K562 (cell line): Measurements from ENCODE around the gene LCNL1.

ENCODE experiments used
- BRCA1 ChIP-seq, 2 experiments: fragments of 450-650 bp in 1 of 2; sonication (generic) in 1 of 2; formaldehyde crosslinking in 1 of 2; IDR thresholded peaks; 2 replicates each; pipeline versions ENCODE4 v1.5.0 to v1.6.1; 2017 to 2020; ENCODE audit warnings: mild to moderate bottlenecking in 1 of 2, missing genetic modification reagents in 1 of 2
- CREBBP ChIP-seq: IDR thresholded peaks from one replicate; pipeline ENCODE4 v1.6.1; 2012; ENCODE audit warnings: low read depth, mild to moderate bottlenecking, control low read depth, inconsistent platforms, low read length
- FOSL1 ChIP-seq: fragments of 200-800 bp; sonication (Bioruptor generic); conservative IDR thresholded peaks from 2 replicates; pipeline ENCODE4 v1.6.1; 2016; ENCODE audit warnings: missing genetic modification characterization, missing compliant biosample characterization
- POLR2A ChIP-seq: fragments of 450-650 bp; conservative IDR thresholded peaks from 2 replicates; pipeline ENCODE4 v1.6.1; 2016
- SMARCC2 ChIP-seq: fragments of 450-650 bp; IDR thresholded peaks from 2 replicates; pipeline ENCODE4 v1.6.1; 2017; ENCODE audit warnings: antibody characterized with exemption, moderate library complexity, mild to moderate bottlenecking, low read depth
- ZFX ChIP-seq: sonication (generic); formaldehyde crosslinking; IDR thresholded peaks from 2 replicates; pipeline ENCODE4 v1.8.0; 2022; ENCODE audit warnings: mild to moderate bottlenecking, missing genetic modification reagents, moderate library complexity
- ZNF583 ChIP-seq: fragments of 250-450 bp; sonication (Bioruptor Pico); IDR thresholded peaks from 2 replicates; pipeline ENCODE4 v1.4.0; 2020

DNA sequence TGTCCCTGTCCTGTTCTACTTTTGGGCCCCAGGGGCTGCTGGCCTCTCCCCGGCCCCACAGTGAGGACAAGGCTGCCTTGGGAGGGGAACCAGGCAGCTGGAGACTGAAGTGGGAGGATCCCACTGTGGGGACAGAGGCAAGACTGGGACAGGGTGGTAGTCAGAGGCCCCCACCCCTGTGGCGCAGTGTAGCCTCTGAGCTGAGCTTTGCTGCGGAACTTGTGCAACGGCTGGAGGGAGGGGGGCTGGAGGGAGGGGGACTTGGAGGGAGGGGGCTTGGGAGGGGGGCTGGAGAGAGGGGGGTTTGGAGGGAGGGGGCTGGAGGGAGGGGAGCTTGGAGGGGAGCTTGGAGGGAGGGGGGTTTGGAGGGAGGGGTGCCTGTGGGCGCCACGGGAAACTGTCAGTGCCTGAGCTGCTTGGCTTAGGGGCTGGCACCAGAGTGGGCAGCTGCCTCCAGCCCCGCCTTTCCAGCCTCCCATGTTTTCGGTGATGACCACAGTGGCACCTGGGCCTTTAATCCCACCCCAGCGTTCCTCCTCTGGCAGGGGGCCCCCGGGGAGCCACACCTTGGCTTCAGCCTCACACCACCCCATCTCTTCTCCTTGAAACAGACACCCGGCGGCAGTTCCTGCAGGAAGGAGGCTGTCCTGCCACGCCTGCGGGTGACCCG, 51.4 kb downstream of the LCNL1 start:
- TF ChIP-seq ZNF583 (CRISPR knock-in tag) (no peak), CREBBP (no peak), FOSL1 (tag) (no peak), ZFX (CRISPR knock-in tag) (no peak), POLR2A (no peak), BRCA1 (IDR thresholded peaks at IDR 0.05) (no peak), BRCA1 (CRISPR knock-in tag; IDR thresholded peaks at IDR 0.05) (no peak), SMARCC2 (no peak)
